HCT116 (cell line): ENCODE measurements around the gene VWA1. TPM values are rescaled to one million over a fixed set of nuclear protein-coding genes. Genes with fewer than 3 reads are reported as not detected.

ENCODE experiments used
- ATAC-seq: fragments of 200-7000 bp; cut with Tn5 transposase; 2 replicates; pipeline ENCODE4 v1.9.1; 2020; ENCODE audit warnings: mild to moderate bottlenecking, moderate library complexity
- BruUV-seq: library from RNA; stranded (reverse); fragments of 400-500 nt; replicated peaks from 2 replicates; lab custom pipeline; 2021; lab: Mats Ljungman, UMichigan
- CTCF ChIA-PET: fragments of 300-600 bp; sonication (Branson Sonifier 250); formaldehyde crosslinking; loops from one replicate; lab custom pipeline; 2021; ENCODE audit warnings: antibody characterized with exemption; lab: Charles Lee
- POLR2A ChIA-PET: fragments of 300-600, 350-600 bp; sonication (Branson Sonifier 250); formaldehyde crosslinking; loops from one replicate; lab custom pipeline; 2021; ENCODE audit warnings: antibody characterized with exemption; lab: Charles Lee
- RAD21 ChIA-PET, 2 experiments: fragments of 300-600 bp; sonication (Branson Sonifier 250); formaldehyde crosslinking; loops; one replicate each; lab custom pipeline; 2023; ENCODE audit warnings: low total read pairs in 2 of 2; ENCODE audit not compliant: uncharacterized antibody in 2 of 2, unreplicated experiment in 2 of 2, low non-redundant PET in 1 of 2; lab: Charles Lee
- DNase-seq: peaks from one replicate; pipeline ENCODE4 v3.0.0-alpha.2; 2010; ENCODE audit warnings: low read depth, low spot score
- H2AFZ ChIP-seq: fragments of 200-600 bp; shearing (Covaris generic), sonication (generic); 2 replicates; pipeline ENCODE4 v1.6.1; 2017; ENCODE audit warnings: low read depth, mixed run types, mixed read lengths, antibody characterized with exemption, low read length; ENCODE audit not compliant: poor library complexity, severe bottlenecking
- H3K27ac ChIP-seq: 2 replicates; pipeline ENCODE4 v1.5.1; 2012; ENCODE audit warnings: low read depth, low read length
- H3K27me3 ChIP-seq: fragments of 200-600 bp; sonication (generic); 2 replicates; pipeline ENCODE4 v1.6.1; 2016; ENCODE audit warnings: mixed run types, low read length, mixed read lengths; ENCODE audit not compliant: insufficient read depth
- H3K36me3 ChIP-seq, 2 experiments: fragments of 200-500 bp in 1 of 2; fragments of 200-600 bp in 1 of 2; sonication (Bioruptor generic) in 1 of 2; sonication (generic) in 1 of 2; 2 replicates each; pipeline versions ENCODE4 v1.5.1 to v1.6.1; 2014 to 2016; ENCODE audit warnings: low read length in 2 of 2, inconsistent platforms in 1 of 2, mixed read lengths in 1 of 2, mixed run types in 1 of 2; ENCODE audit not compliant: insufficient read depth in 2 of 2, control insufficient read depth in 1 of 2
- H3K4me1 ChIP-seq, 2 experiments: fragments of 200-600 bp in 1 of 2; sonication (generic) in 1 of 2; 2 replicates each; pipeline versions ENCODE4 v1.5.1 to v1.6.1; 2012 to 2017; ENCODE audit warnings: low read length in 2 of 2, inconsistent platforms in 1 of 2, mild to moderate bottlenecking in 1 of 2, mixed read lengths in 1 of 2, mixed run types in 1 of 2, moderate library complexity in 1 of 2; ENCODE audit not compliant: insufficient read depth in 2 of 2, control insufficient read depth in 1 of 2
- H3K4me2 ChIP-seq: fragments of 200-600 bp; sonication (generic); 2 replicates; pipeline ENCODE4 v1.6.1; 2017; ENCODE audit warnings: mixed run types, low read length, mixed read lengths
- H3K4me3 ChIP-seq, 2 experiments: fragments of 200-600 bp in 1 of 2; sonication (generic) in 1 of 2; replicated peaks in 1 of 2; 2 replicates each; pipeline ENCODE4 v1.5.1; 2011 to 2016; ENCODE audit warnings: low read length in 2 of 2, control low read depth in 1 of 2, low read depth in 1 of 2, mild to moderate bottlenecking in 1 of 2, mixed read lengths in 1 of 2, mixed run types in 1 of 2
- H3K79me2 ChIP-seq: fragments of 200-600 bp; sonication (generic); 2 replicates; pipeline ENCODE4 v1.6.1; 2017; ENCODE audit warnings: mild to moderate bottlenecking, mixed run types, low read length, moderate library complexity, mixed read lengths; ENCODE audit not compliant: insufficient read depth
- H3K9ac ChIP-seq: fragments of 200-600 bp; sonication (generic); 2 replicates; pipeline ENCODE4 v1.6.1; 2016; ENCODE audit warnings: low read length, mixed read lengths
- H3K9me2 ChIP-seq: fragments of 200-600 bp; sonication (generic), shearing (Covaris generic); 2 replicates; pipeline ENCODE4 v1.6.1; 2017; ENCODE audit warnings: mixed run types, mild to moderate bottlenecking, moderate library complexity; ENCODE audit not compliant: insufficient read depth
- H3K9me3 ChIP-seq, 2 experiments: fragments of 200-500 bp in 1 of 2; fragments of 200-600 bp in 1 of 2; sonication (Bioruptor generic) in 1 of 2; sonication (generic) in 1 of 2; 2 replicates each; pipeline ENCODE4 v1.6.1; 2014 to 2017; ENCODE audit warnings: low read length in 2 of 2, mixed read lengths in 2 of 2, inconsistent platforms in 1 of 2, low read depth in 1 of 2, mild to moderate bottlenecking in 1 of 2, mixed run types in 1 of 2, moderate library complexity in 1 of 2; ENCODE audit not compliant: control insufficient read depth in 1 of 2, insufficient read depth in 1 of 2
- H4K20me1 ChIP-seq: fragments of 200-600 bp; sonication (generic), shearing (Covaris generic); 2 replicates; pipeline ENCODE4 v1.6.1; 2017; ENCODE audit warnings: mixed run types, mild to moderate bottlenecking, moderate library complexity; ENCODE audit not compliant: insufficient read depth
- ATF3 ChIP-seq: IDR thresholded peaks from 2 replicates; pipeline ENCODE4 v1.6.1; 2012
- CBX3 ChIP-seq: IDR thresholded peaks from 2 replicates; pipeline ENCODE4 v1.6.1; 2012; ENCODE audit warnings: low read depth
- EGR1 ChIP-seq: IDR thresholded peaks from 2 replicates; pipeline ENCODE4 v1.6.1; 2012; ENCODE audit warnings: low read depth
- ELF1 ChIP-seq: IDR thresholded peaks from 2 replicates; pipeline ENCODE4 v1.6.1; 2012; ENCODE audit warnings: low read depth, borderline replicate concordance
- EZH2phosphoT487 ChIP-seq: fragments of 200-600 bp; IDR thresholded peaks from 2 replicates; pipeline ENCODE4 v1.6.1; 2018; ENCODE audit warnings: antibody characterized with exemption, borderline replicate concordance
- RAD21 ChIP-seq: IDR thresholded peaks from 2 replicates; pipeline ENCODE4 v1.6.1; 2012; ENCODE audit warnings: low read depth, mild to moderate bottlenecking
- SIN3A ChIP-seq: IDR thresholded peaks from 2 replicates; pipeline ENCODE4 v1.6.1; 2012; ENCODE audit warnings: low read depth
- TCF7L2 ChIP-seq: IDR thresholded peaks from 2 replicates; pipeline ENCODE4 v1.7.0; 2011; ENCODE audit warnings: borderline replicate concordance, inconsistent platforms; ENCODE audit not compliant: insufficient read depth, insufficient read length; ENCODE audit errors: extremely low read depth
- YY1 ChIP-seq: IDR thresholded peaks from 2 replicates; pipeline ENCODE4 v1.6.1; 2011; ENCODE audit warnings: low read length, low read depth, moderate library complexity, mild to moderate bottlenecking; ENCODE audit not compliant: insufficient replicate concordance; ENCODE audit errors: extremely low read depth
- ZBTB33 ChIP-seq: IDR thresholded peaks from 2 replicates; pipeline ENCODE4 v1.6.1; 2011; ENCODE audit warnings: mild to moderate bottlenecking, low read length, moderate library complexity; ENCODE audit not compliant: insufficient replicate concordance; ENCODE audit errors: extremely low read depth
- intact Hi-C: fragments of 100-400 bp; cut with micrococcal nuclease; formaldehyde crosslinking; loops from 2 replicates; pipeline ENCODE4 v1.10.0; 2022
- total RNA-seq: library from RNA; stranded (reverse); gene quantifications from one replicate; pipeline ENCODE4 v1.2.1, GENCODE V29; 2021; ENCODE audit not compliant: unreplicated experiment

Gene VWA1
- total RNA-seq, 1 experiment from 2014 or later, result 50.6 TPM

GRCh38 chr1:1439546-1440261 is 4.2 kb downstream of the VWA1 start:
- H3K27me3 ChIP-seq, result no peaks in the 10 kb centered on the region
- H3K4me2 ChIP-seq, result no peak overlapping the region
- RAD21 ChIA-PET, result no interaction called here
- peaks cover 30% of the 10 kb centered on the region; the same call in 1 of the 2 replicates for H3K79me2 ChIP-seq
- no peak for ATAC-seq
- no peaks in the 10 kb centered on the region for H3K9me3 ChIP-seq
- CTCF ChIA-PET, result interaction anchor here (1.2 kb wide), 1 partner anchor 38 kb away, joined by 4 read pairs; no protein-coding TSS in a partner anchor
- H3K4me3 ChIP-seq, result no peak overlapping the region
- POLR2A ChIA-PET, result no interaction called here
- no peak for DNase-seq
- H3K36me3 ChIP-seq, result no peaks in the 10 kb centered on the region
- H3K9me2 ChIP-seq, result no peaks in the 10 kb centered on the region
- H4K20me1 ChIP-seq, result no peaks in the 10 kb centered on the region
- no TSS peak for BruUV-seq
- TF ChIP-seq EZH2phosphoT487 (no peak), CBX3 (no peak), EGR1 (no peak), YY1 (no peak), ATF3 (no peak), ZBTB33 (no peak), TCF7L2 (no peak), ELF1 (no peak), SIN3A (no peak), RAD21 (no peak)
- no peak overlapping the region for H2AFZ ChIP-seq
- no peak overlapping the region for H3K9ac ChIP-seq
- intact Hi-C loops, result loop anchor here (2.0 kb wide), 1 partner anchor 37 kb away; no protein-coding TSS in a partner anchor
- H3K27ac ChIP-seq, result no peak overlapping the region
- H3K4me1 ChIP-seq, result peaks cover 18 to 34% of the 10 kb centered on the region in 2 experiments
